CD4-positive, alpha-beta T cell treated with Interleukin-17A for 1 hour (primary cell): ENCODE measurements around the gene DMAC1.
A peak's percentile ranks its signal among the peaks of the same experiment; 100 is the strongest.

Experiments
- DNase-seq: peaks from one replicate; pipeline ENCODE4 v3.0.0-alpha.2; 2020

DMAC1 gene, protein sequence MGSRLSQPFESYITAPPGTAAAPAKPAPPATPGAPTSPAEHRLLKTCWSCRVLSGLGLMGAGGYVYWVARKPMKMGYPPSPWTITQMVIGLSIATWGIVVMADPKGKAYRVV

DNA sequence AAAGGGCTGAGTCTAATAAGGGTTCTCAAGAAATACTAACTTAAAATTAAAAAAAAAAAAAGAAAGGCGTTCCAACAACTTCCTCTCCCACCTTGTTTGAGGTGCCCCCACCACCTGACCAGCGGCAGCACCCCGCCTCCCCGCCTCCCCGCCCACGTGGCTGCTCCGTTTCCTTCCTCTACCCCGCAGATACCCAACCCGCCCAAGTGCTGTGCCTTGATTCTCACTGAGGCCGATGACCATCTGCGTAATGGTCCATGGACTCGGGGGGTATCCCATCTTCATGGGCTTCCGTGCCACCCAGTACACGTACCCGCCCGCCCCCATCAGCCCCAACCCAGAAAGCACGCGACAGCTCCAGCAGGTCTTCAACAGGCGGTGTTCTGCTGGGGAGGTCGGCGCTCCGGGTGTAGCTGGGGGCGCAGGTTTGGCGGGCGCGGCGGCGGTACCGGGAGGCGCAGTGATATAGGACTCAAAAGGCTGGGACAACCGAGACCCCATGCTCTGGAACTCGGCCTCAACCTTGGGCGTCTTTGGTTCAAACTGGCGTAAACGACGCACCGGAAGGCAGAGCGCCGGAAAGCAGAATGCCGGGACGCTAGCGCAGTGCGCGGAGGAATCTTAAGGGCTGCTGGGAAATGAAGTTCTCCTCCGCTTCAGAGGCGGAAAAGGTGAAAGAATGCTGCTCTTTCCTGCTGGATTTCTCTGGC lies at the start of gene DMAC1:
Gene DMAC1 (minus strand): TSS at position 545 of the 710 bp plus-strand sequence. CDS start 44 bp downstream, at position 501.
- DNase-seq: peak; percentile 84

DNA sequence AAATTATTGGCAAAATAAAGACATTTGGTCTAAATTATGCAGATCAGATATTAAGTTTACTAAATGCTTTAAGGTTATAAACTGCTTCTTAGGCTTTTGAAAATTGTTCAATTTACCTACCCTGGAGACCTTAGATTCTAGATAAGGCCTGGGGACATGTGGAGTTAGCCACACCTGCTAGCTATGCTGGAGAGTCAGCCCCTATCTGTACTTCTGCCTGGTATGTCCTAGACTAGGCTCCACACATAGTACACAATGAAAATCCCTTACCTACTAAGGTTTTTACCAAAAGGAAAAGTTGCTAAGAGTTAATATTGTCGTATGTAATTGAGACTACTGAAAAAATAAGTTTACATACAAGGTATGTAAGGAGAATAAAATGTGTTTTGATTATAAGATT lies 49.8 kb upstream of the DMAC1 start:
- no peak for DNase-seq

DNA sequence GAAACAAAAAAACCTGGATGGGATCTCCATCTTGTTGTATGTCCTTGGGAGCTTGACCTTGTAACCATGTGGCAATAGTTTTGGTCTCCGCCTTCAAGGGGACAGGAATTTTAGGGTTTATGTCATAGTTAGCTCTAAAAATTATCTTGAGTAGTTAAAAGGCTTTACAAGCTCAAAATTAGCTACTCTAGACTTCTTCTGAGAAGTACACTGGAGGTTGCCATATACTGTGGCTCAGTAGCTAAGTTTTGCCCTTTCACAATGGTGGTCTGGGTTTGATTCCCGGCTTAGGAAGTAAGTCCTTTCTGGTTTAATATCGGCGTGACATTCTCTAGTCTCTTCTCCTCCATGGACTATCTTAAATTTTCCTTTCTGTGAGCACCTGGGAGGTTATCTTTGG lies 48.9 kb upstream of the DMAC1 start:
- no peak for DNase-seq

DNA sequence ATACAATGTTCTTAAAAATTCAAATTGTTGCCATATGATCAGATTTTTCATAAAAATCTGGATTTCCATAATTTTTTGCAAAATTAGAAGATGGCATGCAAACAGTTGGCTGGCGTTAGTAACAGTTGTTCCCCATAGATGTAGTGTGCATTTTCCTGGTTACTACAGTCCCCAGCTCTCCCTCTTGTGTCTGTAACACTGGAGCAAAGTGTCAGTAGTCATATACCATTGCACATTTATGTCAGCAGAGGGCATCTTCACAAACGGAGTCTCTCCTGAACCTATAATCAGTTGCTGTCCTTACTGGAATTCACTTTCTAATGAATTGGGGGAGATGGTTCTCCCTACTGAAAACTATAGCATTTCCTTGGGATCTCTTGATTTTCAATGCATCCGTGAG lies 44.7 kb upstream of the DMAC1 start:
- peak; percentile 48 for DNase-seq

DNA sequence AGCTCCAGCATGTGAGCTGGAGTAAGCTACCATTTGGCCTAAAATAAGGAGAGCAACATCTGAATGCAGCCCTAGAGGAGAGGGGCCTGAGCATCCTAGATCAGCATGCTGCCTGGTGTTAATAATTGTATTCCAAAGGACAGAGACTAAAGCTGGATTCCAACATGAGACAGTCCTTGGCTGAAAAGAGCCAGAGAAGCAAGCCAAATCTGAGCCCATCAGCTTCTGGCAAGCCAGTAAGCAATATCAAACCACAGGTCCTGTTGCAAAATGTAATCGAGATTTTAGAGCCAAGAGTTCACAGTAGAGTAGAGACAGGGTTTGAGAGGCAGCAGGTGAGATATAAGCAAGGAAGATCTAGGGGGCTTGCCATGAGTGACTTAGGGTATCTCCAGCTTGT lies 42.3 kb upstream of the DMAC1 start:
- no peak for DNase-seq

DNA sequence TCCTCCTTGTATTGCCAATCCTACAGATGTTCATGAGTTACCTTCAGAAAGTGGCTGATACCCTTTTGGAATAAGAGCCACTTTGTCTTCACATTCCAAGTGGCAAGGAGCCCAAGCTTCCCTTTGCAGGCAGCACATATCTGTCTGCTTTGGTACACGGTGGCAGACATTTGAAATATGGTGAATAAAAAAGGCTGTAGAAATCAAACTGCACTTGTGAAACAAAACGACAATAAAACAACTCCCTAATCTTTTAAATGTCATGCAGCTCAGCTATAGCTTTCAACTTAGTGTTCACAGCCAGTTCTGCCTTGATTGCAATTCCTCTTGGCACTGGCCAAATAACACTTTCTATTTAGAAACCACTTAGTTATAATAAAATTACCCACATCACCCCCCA lies 35.0 kb upstream of the DMAC1 start:
- DNase-seq: no peak

DNA sequence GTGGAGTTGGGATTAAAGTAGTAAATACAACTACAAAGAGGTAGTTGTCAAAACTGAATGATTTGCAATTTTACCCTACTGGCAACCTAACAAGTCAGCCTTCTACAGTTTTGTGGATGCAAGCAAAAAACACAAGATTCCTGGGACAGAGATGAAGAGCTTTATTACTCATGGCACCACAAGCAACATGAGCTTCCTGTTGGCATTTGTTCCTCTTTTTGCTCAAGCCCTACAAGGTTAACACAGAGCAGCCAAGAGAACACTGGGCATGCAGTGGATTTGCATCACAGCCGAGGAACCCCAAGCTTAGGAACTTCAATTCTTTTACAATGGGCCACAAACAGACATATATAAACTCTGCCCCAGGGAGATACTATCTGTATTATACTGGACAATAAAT lies 28.8 kb upstream of the DMAC1 start:
- DNase-seq: no peak

DNA sequence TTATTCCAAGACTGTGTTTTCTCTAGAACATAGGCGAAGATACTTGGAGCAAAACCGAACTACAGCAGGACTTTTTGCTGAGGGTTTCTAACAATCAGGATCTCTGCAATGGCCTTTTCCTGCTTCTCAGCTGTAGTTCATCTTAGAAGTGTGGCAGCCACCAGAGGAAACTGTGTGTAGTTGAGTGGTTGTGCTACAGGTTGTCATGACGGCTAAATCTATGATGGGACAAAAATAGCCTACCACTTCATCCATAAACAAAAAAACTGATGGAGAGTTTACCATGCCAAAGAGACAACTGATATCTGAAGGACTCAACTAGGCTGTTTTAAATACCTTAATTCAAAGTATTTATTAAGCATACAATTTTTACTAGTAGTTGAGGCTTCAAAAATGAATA lies 28.2 kb upstream of the DMAC1 start:
- no peak for DNase-seq

DNA sequence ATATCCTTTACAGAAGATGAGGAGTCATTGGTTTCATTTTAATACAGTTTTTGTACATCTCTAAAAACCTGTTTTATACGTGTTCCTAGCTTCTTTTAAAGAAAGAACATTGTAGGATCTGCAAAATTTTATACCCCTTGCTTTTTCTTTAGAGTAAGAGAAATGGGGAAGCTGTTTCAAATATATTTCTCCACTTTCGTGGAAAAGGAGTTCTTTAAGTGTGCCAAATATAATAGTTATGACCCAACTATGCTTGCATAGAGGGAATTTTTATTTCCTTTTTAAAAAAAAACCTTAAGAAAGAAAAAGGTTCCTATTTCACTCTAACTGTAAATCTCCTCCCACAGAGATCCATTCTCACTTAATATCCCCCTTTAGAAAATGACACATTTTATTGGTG lies 27.5 kb upstream of the DMAC1 start:
- DNase-seq: no peak

DNA sequence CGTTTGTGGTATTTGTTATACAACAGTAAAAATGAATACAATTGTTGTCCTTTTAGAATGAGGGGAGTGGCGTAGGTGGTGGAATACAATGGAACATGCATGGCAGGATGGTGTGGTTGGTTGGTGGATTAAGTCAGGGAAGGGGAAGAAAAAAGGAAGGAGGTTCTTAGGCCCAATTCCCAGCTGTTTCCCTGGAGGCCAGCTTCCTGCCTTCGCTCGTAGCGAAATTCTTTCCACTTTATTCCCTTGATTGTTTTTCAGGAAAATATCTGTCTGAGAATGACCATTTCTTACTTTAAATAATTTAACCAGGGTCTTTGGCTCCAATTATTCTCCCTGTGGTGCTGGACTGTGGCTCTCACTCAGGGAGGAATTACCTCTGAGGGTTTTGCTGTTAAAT lies 24.1 kb upstream of the DMAC1 start:
- DNase-seq: no peak

DNA sequence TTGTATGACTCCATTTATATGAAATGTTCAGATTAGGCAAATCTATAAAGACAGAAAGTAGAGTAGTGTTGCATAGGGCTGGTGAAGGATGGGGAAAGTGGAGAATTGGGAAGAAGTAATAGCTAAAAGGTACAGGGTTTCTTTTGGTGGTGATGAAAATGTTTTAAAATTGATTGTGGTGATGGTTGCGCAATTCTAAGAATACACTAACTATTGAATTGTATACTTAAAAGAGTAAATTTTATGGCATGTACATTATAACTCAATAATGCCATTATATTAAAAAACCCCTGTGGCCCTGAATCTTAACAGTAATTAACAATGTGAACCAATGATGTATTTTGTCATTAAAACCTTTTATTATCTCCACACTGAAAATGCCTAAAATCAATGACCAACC lies 20.4 kb upstream of the DMAC1 start:
- DNase-seq: no peak

DNA sequence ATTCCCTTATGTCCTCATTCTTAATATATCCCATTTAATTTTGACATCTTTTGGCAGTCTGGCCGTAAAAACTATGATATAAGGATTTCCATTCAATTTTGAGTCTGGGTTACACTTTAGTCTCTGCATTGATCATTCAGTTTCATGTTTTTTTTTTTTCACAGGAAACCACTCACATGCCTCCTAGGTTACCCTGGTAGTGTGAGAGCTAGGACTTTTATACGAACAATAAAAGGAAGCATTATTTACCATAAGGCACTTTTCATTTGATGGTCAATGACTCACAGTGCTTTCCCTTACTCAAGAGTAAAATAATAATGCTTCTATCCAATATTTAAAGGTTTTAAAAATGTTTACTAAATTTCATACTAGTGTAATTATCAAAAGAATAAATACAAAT lies 16.4 kb upstream of the DMAC1 start:
- no peak for DNase-seq

DNA sequence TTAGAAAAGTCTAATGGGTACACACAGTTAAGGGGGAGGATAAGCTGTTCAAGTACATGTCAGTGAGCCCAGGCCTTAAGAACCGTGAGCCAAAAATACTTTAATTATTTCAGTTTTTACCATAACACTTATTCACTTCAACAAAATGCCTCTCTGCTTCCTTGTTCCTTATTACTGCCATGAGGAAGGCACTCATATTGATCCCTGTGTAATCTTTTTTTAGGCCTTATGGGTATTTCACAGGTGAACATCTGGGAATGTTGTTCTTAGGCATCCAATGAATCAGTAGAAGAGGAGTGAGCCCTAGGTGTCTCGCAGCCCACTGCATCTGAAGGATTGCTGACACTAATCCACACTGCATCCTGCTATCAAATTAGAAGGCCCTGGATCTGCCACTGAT lies 13.5 kb upstream of the DMAC1 start:
- no peak for DNase-seq

DNA sequence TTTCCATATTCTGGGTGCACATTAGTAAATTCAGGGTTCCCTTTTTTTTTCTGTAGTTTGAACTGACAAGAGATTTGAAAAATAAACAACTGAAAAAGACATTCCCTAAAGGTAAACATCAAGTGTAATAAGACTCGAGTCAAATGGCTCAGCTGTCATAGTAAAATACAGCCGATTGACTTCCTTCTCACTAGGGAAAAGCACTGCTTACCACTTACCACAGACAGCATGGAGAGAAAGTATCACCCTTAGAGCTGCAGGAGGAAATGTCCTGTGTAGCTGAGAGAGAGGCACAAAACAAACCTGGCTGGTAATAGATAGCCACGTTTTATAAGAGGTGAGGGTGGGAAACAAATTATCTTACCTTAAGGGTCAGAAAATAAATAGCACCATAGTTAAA lies 12.1 kb upstream of the DMAC1 start:
- no peak for DNase-seq

DNA sequence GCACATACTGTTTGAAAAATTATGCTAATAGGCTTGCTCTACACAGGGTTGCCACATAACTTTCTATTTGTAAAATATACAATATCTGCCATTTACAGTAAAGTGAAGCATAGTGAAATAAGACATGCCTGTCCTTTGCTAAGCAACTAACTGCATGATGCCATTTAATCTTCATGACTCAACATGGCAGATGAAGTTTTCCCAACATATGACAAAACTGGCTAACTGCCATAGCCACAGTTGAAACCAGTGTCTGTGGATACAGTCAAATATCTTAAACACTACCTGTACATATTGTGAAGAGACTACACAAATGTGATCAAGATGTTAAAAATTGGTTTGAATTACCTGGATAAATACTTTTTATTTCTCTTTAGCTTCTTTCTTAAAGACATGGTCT lies 3.1 kb upstream of the DMAC1 start:
- DNase-seq: no peak

DNA sequence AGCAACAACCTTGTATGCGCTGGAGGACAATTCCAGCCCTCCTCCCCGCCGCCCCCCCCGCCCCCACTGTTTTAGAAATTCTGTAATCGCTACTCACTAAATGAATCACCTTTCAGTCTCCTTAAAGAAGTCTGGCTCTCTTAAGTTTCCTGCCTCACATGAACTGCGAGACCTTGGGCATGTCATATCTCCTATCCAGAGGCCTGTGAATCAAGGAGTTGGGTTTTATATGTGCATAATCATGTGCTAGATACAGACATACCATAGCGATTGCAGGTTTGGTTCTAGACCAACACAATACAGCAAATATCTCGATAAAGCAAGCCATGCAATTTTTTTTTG lies 337 bp upstream of the DMAC1 start:
- DNase-seq: no peak

DNA sequence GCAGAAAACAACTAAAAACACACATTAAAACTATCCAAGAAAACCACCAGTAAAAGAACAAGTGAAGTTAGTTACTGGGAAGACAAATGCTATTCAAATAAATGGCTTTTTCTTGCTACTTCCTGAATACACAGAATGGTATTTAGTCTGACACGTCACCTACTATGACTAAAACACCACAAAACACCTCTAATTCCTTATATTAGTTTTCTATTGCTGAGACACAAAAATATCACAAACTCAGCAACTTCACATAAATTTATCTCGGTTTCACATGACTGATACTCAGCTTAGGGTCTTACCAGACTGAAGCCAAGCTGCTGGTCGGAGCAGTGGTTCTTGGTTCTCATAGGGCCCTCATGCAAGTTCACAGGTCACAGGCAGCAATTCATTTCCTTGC lies 5.4 kb downstream of the DMAC1 start:
- DNase-seq: no peak

DNA sequence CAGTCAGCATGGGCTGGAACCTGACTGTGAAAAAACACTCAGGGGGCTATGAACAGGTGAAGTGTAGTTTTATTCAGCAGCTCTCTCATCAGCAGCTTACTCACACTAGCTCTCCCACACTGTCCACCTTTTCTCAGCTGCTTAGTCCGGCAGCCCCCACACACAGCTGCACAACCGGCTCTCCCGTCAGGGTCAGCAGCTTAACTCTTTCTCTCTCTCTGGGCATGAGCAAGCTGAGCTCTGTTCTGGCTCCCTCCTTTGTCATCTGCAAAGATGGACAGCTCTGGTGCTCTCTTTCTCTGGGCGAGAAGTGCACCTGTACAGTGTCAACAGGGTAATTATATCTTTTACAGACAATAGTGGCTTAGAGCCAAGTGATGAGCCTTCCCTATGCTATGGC lies 8.2 kb downstream of the DMAC1 start:
- DNase-seq: no peak

DNA sequence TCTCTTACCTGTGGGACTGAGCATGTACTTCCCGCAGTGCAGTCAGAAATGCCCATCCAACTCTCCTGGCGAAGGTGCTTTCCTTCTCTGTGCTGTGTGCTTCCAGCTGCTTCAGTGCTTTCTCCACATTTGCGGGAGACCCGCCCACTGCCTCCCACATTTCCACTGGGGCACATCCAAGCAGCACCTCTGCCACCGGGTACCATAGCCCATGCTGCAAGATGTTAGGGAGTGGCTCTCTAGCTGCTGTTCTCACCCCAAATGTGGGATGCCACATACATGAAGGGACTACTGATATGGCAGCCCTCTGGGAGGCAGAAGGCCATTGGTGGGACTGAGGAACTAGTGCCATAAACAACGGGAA lies 8.8 kb downstream of the DMAC1 start:
- no peak for DNase-seq

DNA sequence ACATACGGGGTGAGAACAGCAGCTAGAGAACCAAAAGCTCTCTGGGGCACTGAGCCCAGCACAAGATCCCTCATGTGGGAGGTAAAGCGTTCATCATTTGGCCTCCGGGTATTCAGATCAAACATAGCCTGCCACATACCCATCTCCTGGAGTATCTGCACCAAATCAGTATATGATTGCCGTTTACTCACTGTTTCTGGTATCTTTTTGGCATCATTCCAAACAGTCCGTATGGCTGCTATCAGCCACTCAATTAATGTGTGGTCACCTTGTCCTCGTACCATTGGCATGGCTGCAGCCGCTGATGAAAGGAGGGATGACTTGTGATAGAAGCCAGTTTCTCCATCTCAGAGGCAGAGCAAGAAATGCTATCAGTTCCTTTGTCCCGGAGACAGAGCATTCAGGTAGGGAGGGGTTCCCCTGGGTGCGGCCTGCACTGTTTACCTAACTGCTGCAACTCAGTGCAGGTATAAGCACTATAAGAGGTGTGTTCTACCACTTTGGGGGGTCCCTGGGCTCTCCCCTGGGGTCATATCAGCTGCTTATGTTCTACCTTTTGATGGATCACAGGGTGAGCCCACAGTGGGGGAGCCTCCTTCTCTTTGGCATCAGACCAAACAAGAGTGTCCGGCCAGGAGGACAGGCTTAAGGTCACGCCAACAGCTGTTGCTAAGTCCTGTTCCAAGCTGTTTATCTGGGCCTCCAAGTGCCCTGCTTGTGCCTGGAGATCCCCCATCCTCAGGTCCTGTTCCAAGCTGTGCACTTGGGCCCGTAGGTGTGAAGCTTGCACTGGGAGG lies 9.4 kb downstream of the DMAC1 start:
- DNase-seq: no peak

DNA sequence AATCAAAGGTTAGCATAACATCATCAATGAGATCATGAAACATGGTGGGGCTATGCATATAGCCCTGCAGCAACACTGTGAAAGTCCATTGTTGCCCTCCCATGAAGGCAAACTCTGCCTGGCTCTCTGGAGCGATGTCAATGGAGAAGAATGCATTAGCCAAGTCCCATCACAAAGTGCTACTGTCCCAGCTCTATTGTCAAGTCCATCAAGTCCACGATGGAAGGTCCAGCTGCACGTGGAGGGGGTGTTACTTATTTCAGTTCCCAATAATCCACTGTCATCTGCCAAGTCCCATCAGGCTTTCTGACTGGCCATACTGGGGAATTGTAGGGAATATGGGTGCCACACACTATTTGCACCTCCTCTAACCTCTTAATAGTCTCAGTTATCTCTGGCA lies 10.8 kb downstream of the DMAC1 start:
- DNase-seq: no peak

DNA sequence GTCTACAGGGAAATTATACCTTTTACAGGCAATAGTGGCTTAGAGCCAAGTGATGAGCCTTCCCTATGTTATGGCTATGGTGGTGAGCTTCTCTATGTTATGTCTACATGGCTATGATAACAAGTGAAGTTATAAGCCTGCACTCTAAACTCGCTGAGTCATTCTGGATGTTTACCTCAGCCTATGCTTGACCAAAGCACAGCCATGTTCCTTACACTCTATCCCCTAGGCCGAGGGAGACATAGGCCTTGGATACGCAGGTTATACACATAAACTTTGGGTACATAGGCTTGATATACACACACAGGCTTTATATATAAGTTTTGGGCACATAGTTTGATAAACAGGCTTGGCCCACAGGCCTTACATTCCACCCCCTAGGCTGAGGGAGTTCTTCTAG lies 13.8 kb downstream of the DMAC1 start:
- DNase-seq: no peak

DNA sequence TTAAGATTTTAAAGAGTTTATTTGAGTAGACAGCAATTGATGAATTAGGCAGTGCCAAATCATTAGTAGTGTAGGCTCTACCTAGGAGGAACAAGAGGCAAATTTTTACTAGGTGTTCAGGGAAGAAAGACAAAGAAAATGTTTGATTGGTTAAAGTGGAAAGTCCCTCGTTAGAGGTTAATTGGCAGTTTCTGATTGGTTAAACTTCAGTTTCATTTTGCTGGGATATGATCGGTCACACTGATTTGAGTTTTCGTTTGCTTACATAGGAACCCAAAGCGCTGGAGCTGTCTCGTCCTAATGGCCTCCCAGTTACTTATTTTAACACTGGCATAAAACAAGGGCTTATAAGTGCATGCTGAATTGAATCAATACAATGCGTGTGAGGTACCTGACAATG lies 15.1 kb downstream of the DMAC1 start:
- peak; percentile 33 for DNase-seq

DNA sequence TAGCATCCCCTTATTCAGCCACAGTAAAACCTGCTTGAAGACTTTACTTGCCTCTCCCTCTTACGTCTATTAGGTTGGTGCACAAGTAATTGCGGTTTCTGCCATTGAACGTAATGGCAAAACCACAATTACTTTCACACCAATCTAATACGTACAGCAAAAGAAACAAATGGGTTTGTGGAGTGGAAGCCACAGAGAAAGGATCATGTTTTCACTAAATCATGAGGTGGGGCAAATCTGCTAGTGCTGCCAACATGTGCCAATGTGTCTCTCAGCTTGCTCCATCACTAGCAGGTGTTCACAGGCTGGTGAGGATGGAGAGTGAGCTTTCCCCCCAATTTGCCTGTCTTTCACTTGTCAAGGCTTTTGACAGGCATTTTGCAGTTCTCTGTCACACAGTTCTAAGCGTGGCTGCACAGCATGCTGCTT lies 15.9 kb downstream of the DMAC1 start:
- DNase-seq: no peak
